Subcutaneous adipose tissue (tissue), 4 donors: ENCODE measurements around the gene TRMO. TPM values are rescaled to one million over a fixed set of nuclear protein-coding genes. Genes with fewer than 3 reads are reported as not detected.

Experiments
- total RNA-seq, 4 donors: library from RNA; depleted of rRNA; stranded (reverse); fragments of >200 nt; gene quantifications; one replicate each; pipeline ENCODE4 v1.1.0, GENCODE V29; 2016
- TF ChIP-seq, protein P1 (sequence below): fragments of 450-650 bp; IDR thresholded peaks from one replicate; pipeline ENCODE4 v1.5.1; 2016; ENCODE audit warnings: low read depth, mild to moderate bottlenecking, control low read depth, antibody characterized with exemption, moderate library complexity

The TRMO gene
- total RNA-seq, 4 donors from 2014 or later, result 21.7 to 29.5 (median 26.3) TPM

DNA sequence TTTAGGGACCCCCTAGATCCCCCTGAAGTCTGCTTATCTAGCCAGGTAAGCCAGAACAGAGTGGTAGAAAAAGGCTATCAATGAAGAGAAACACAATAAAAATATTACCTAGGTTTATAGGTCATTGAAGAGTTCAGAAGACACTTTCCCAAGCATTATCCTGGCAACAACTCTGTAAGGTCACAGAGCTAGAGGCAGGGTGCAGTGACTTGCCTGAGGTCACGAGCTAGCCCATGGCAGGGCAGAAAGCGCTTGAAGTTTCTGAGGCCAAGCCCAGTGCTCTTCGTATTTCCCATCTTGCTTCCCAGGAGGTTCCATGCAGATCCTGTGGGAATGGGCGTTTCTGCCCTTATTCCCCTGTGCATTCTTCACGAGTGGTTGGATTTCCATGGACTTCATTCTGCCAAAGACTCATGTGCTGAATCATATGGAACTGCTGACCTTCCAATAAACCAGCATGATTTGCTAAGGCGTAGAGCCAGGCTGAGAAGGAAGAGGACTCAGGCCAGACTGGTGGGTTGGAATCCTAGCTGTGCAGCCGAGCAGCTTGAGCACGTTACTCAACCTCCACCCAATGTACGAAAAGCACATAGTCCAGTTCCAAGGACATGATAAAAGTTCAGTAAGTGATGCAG, 22.1 kb downstream of the TRMO start:
- TF ChIP-seq, protein P1, sequence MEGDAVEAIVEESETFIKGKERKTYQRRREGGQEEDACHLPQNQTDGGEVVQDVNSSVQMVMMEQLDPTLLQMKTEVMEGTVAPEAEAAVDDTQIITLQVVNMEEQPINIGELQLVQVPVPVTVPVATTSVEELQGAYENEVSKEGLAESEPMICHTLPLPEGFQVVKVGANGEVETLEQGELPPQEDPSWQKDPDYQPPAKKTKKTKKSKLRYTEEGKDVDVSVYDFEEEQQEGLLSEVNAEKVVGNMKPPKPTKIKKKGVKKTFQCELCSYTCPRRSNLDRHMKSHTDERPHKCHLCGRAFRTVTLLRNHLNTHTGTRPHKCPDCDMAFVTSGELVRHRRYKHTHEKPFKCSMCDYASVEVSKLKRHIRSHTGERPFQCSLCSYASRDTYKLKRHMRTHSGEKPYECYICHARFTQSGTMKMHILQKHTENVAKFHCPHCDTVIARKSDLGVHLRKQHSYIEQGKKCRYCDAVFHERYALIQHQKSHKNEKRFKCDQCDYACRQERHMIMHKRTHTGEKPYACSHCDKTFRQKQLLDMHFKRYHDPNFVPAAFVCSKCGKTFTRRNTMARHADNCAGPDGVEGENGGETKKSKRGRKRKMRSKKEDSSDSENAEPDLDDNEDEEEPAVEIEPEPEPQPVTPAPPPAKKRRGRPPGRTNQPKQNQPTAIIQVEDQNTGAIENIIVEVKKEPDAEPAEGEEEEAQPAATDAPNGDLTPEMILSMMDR, result no peak

DNA sequence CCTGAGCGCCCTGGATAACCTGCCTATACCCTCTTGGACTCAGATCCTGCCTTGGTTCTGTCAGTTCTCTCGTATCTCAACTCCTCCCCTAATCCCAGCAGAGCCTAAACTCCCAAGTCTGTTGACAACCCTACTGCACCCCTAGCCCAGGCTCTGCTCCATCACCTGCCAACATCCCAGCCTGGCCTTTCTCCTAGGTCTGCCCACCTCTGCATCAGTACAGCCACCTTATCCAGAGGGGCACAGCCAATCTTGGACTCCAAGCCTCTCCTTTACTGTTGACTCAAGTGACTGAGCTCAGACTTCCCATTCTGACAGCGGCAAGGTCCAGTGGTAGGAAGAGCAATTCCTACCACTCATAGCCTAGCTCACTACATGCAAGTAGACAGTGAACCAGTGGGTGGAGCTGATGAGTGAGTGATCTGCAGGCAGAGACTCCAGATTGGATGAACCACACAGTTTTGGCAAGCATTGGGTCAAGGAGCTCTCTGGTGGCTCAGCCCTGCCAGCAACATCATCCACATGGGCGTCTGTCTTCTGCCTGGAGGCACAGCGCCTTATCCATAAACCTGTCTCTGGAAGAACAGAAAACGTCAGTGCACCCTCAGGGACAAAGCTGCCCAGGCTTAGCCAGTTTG, 26.5 kb downstream of the TRMO start:
- TF ChIP-seq, protein P1, result no peak

GRCh38 chr9:97895211-97895610, 27.1 kb downstream of the TRMO start:
- TF ChIP-seq, protein P1, result no peak

DNA sequence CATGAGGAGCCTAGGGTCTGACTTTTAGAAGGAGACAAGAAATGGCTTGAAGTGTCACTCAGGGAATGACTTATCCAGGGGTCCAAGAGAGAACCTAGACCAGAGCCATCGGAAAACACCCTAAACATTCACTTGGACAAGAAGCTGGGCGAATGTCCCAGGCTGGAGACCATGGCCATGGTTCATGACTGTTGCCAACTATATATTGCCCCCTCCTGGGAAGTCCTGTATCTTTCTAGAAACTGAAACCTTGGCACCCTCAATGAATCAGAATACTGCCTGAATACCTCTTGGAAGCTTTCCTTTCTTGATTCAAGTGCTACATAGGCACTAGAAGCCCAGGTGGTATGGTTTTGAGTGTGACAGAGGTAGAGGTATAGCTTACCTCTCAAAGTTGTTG, 29.9 kb downstream of the TRMO start:
- TF ChIP-seq, protein P1, result no peak

DNA sequence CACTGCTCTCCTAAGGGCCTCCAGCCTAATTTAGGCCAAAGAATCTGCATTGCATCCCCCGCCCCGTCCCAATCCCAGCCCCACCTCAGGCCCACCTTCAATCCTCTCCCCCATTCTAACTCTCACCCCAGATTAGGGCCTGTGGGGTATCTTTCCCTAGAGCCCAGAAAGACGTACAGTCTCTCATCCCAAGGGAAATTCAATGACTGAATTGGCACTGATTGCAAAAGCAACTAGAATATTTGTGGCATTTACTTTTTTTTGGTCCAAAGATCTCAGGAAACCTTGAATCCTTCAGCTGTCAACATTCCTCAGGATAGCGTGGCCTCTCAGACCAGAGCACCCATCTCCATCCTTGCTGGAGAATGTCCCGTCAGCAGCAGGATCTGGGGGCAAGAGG, 30.6 kb downstream of the TRMO start:
- TF ChIP-seq, protein P1, result no peak

DNA sequence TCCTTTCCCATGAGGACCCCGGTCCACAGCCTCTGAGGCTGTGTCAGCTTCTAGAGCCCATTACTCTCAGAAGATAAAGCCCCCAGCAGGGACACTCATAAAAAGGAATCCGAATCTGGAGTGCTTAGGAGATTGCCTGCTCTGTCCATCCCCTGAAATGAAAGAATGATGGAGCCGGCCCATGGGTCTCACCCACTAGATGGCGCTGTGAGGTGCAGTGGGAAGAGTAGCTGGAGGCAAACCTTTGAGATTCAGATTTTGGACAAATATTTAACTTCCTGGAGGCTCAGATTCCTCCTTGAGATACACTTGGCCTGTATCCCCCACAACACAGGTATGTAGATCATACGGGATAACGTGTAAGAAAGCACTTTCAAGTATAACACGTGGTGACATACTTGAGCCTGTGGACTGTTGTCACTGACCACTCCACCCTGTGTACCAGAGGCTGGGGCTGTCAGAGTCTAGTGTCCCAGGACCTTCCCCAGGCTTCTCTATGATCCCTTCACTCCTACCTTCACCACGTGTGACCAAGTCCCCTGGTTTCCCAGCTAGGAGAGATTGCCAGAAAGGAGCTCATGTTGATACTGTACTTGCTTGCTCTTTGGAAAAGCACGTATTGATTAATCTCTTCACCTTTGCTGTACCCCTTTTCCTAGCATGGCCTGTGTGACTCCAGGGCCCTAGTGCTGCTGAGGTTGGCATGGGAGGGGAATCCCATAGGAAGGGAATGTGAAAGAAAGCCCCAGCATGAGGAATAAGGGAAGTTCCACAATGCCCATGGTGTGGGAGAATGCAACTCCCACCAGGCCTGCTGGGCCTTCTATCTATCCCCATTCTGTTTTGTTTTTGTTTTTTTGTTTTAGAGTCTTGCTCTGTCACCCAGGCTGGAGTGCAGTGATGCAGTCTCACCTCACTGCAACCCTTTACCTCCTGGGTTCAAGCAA, 32.1 kb downstream of the TRMO start:
- TF ChIP-seq, protein P1, result no peak

GRCh38 chr9:97880336-97880735, 42.0 kb downstream of the TRMO start:
- TF ChIP-seq, protein P1, result no peak
